HepG2 (cell line): Measurements from ENCODE around the gene CLEC3B. TPM values are rescaled to one million over a fixed set of nuclear protein-coding genes. Genes with fewer than 3 reads are reported as not detected.

Experiments used
- ATAC-seq: fragments of 200-7000 bp; cut with Tn5 transposase; 3 replicates; pipeline ENCODE4 v1.9.1; 2020; ENCODE audit warnings: mild to moderate bottlenecking, moderate library complexity
- Bru-seq: library from RNA; stranded (reverse); fragments of 400-500 nt; gene quantifications from one replicate; lab custom pipeline; 2021; lab: Mats Ljungman, UMichigan
- BruChase-seq, 2 experiments: library from RNA; stranded (reverse); fragments of 400-500 nt; gene quantifications; one replicate each; lab custom pipeline; 2021; lab: Mats Ljungman, UMichigan
- BruUV-seq: library from RNA; stranded (reverse); fragments of 400-500 nt; replicated peaks from 2 replicates; lab custom pipeline; 2021; lab: Mats Ljungman, UMichigan
- CTCF ChIA-PET: fragments of 300-600 bp; formaldehyde crosslinking; extraction: SDS; loops from one replicate; lab custom pipeline; 2021; ENCODE audit warnings: low total read pairs, inconsistent platforms, low intra/inter-chr PET ratio; lab: Yijun Ruan, JAX
- POLR2A ChIA-PET: fragments of 350-600 bp; sonication (Branson Sonifier 250); formaldehyde crosslinking; loops from one replicate; lab custom pipeline; 2020; ENCODE audit warnings: antibody characterized with exemption, inconsistent platforms; lab: Yijun Ruan, JAX
- DNase-seq: peaks from one replicate; pipeline ENCODE4 v3.0.0-alpha.2; 2015; ENCODE audit warnings: low spot score
- FAIRE-seq: peaks from 3 replicates; lab custom pipeline; 2011; peaks lifted over from hg19 to GRCh38; lab: Jason Lieb, UNC
- H2AFZ ChIP-seq: one replicate; pipeline ENCODE4 v1.6.1; 2011; ENCODE audit warnings: low read length, inconsistent platforms
- H3K27ac ChIP-seq: fragments of 300-600 bp; 3 replicates; pipeline ENCODE4 v1.8.0; 2011; ENCODE audit warnings: mixed run types, mild to moderate bottlenecking, mixed read lengths, low read length, inconsistent platforms; ENCODE audit not compliant: insufficient read depth; ENCODE audit errors: extremely low read length
- H3K27me3 ChIP-seq, 2 experiments: fragments of 200-600 bp in 1 of 2; 2 replicates in 1 of 2; 3 replicates in 1 of 2; pipeline versions ENCODE4 v1.6.0 to v1.8.0; 2011; ENCODE audit warnings: low read length in 2 of 2, mild to moderate bottlenecking in 2 of 2, moderate library complexity in 2 of 2, inconsistent platforms in 1 of 2; ENCODE audit not compliant: insufficient read depth in 2 of 2, control insufficient read depth in 1 of 2
- H3K36me3 ChIP-seq, 2 experiments: fragments of 200-600 bp in 1 of 2; replicated peaks in 1 of 2; 2 replicates in 1 of 2; 3 replicates in 1 of 2; pipeline versions ENCODE4 v1.5.1 to v1.8.0; 2011; ENCODE audit warnings: low read length in 2 of 2, inconsistent platforms in 1 of 2; ENCODE audit not compliant: insufficient read depth in 2 of 2, control insufficient read depth in 1 of 2
- H3K4me1 ChIP-seq: 2 replicates; pipeline ENCODE4 v1.5.1; 2012; ENCODE audit warnings: low read length, inconsistent platforms; ENCODE audit not compliant: insufficient read depth
- H3K4me2 ChIP-seq: 2 replicates; pipeline ENCODE4 v1.6.0; 2011; ENCODE audit warnings: low read depth, low read length, inconsistent platforms
- H3K4me3 ChIP-seq, 3 experiments: fragments of 200-600 bp in 1 of 3; sonication (generic), shearing (Covaris generic) in 1 of 3; replicated peaks in 1 of 3; 2 replicates each; pipeline ENCODE4 v1.5.1; 2011 to 2016; ENCODE audit warnings: low read length in 3 of 3, inconsistent platforms in 2 of 3, low read depth in 2 of 3, mild to moderate bottlenecking in 2 of 3, control low read depth in 1 of 3, mixed read lengths in 1 of 3; ENCODE audit not compliant: insufficient read depth in 1 of 3
- H3K79me2 ChIP-seq: one replicate; pipeline ENCODE4 v1.6.1; 2011; ENCODE audit warnings: low read length, inconsistent platforms; ENCODE audit not compliant: insufficient read depth
- H3K9ac ChIP-seq: 2 replicates; pipeline ENCODE4 v1.6.0; 2011; ENCODE audit warnings: mild to moderate bottlenecking, low read depth, low read length, inconsistent platforms; ENCODE audit not compliant: insufficient read depth
- H3K9me3 ChIP-seq: 2 replicates; pipeline ENCODE4 v1.5.1; 2012; ENCODE audit warnings: mild to moderate bottlenecking, low read length
- H4K20me1 ChIP-seq: 2 replicates; pipeline ENCODE4 v1.6.0; 2011; ENCODE audit warnings: inconsistent platforms, mild to moderate bottlenecking, low read length, moderate library complexity; ENCODE audit not compliant: insufficient read depth
- CHD2 ChIP-seq: IDR thresholded peaks from 2 replicates; pipeline ENCODE4 v1.6.1; 2011; ENCODE audit warnings: low read depth, low read length, improper control_type of control experiment
- KDM4B ChIP-seq: sonication (generic); formaldehyde crosslinking; IDR thresholded peaks from 2 replicates; pipeline ENCODE4 v1.4.0; 2020; ENCODE audit warnings: missing genetic modification reagents
- PITX1 ChIP-seq: sonication (generic); formaldehyde crosslinking; IDR thresholded peaks from 2 replicates; pipeline ENCODE4 v1.5.1; 2020; ENCODE audit warnings: mild to moderate bottlenecking, missing genetic modification reagents
- ZNF230 ChIP-seq: sonication (generic); formaldehyde crosslinking; IDR thresholded peaks from 2 replicates; pipeline ENCODE4 v1.4.0; 2020; ENCODE audit warnings: mild to moderate bottlenecking, missing genetic modification reagents
- WGBS: methylation state at CpG from one replicate; pipeline ENCODE4 v1.1.6; 2017; ENCODE audit warnings: low lambda C conversion rate; 5-methylcytosine and 5-hydroxymethylcytosine counted together
- in situ Hi-C: cut with HindIII; loops from 2 replicates; pipeline ENCODE4 v1.10.0; 2017; ENCODE audit warnings: low pct_unique_long_range_greater_than_20kb; ENCODE audit not compliant: extremely low pct_ligation_motif_present
- intact Hi-C: fragments of 100-400 bp; cut with micrococcal nuclease; formaldehyde crosslinking; loops from one replicate; pipeline ENCODE4 v1.10.0; 2022; ENCODE audit not compliant: unreplicated experiment
- long read RNA-seq, 2 experiments: library from RNA in 1 of 2; library from polyadenylated mRNA in 1 of 2; stranded (forward) in 1 of 2; unstranded in 1 of 2; transcript quantifications; one replicate each; pipeline ENCODE4 v2.0.0, GENCODE V29; 2019 to 2022
- polyA minus RNA-seq, 3 experiments: library from RNA; depleted of rRNA, polyadenylated mRNA; stranded (reverse); fragments of >200 nt; gene quantifications; 2 replicates each; pipeline ENCODE4 v1.2.3, GENCODE V29; 2011; ENCODE audit warnings: low replicate concordance in 1 of 3
- polyA plus RNA-seq, 8 experiments: library from polyadenylated mRNA; depleted of rRNA in 3 of 8; stranded (reverse) in 7 of 8; unstranded in 1 of 8; fragments of >200 nt; fragmentation: Illumina TruSeq in 4 of 8; extraction: Trizol in 4 of 8; gene quantifications; 2 replicates each; pipeline versions ENCODE4 v1.2.1 to v1.2.3, GENCODE V29; 2011 to 2016; ENCODE audit warnings: low read depth in 4 of 8, missing spikeins in 1 of 8, mixed read lengths in 1 of 8; ENCODE audit not compliant: insufficient read depth in 1 of 8
- total RNA-seq, 5 experiments: library from RNA; depleted of rRNA; stranded (reverse); fragments of >200 nt; fragmentation: Illumina TruSeq; extraction: Trizol; gene quantifications; 2 replicates each; pipeline ENCODE4 v1.2.3, GENCODE V29; 2016; ENCODE audit warnings: low read depth in 1 of 5
- TF ChIP-seq, protein P1 (sequence below): fragments of 450-650 bp; IDR thresholded peaks from 2 replicates; pipeline ENCODE4 v1.6.1; 2016
- TF ChIP-seq, protein P2 (sequence below): sonication (generic); formaldehyde crosslinking; IDR thresholded peaks from 2 replicates; pipeline ENCODE4 v1.9.0; 2021; ENCODE audit warnings: missing genetic modification reagents, borderline replicate concordance

Gene CLEC3B, protein sequence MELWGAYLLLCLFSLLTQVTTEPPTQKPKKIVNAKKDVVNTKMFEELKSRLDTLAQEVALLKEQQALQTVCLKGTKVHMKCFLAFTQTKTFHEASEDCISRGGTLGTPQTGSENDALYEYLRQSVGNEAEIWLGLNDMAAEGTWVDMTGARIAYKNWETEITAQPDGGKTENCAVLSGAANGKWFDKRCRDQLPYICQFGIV
- total RNA-seq (2016; rRNA removed; fragmentation: Illumina TruSeq; extraction: Trizol) (not detected in 2 replicates), polyA plus RNA-seq (2011; rRNA removed) (0.07 and 0.10 TPM in 2 replicates), polyA minus RNA-seq (2011; rRNA and poly(A)+ RNA removed; ENCODE audit: low replicate concordance) (0.37 TPM in 1 of 2 replicates, not detected in the other), Bru-seq, nascent RNA (percentile 35 among the genes with signal in this experiment), BruChase-seq, experiment 1, labeled RNA remaining after a 6-hour chase (percentile 37 among the genes with signal in this experiment), BruChase-seq, experiment 2, labeled RNA remaining after a 2-hour chase (percentile 52 among the genes with signal in this experiment)
- total RNA-seq (2016; cell fraction: cytosol; rRNA removed; fragmentation: Illumina TruSeq; extraction: Trizol; ENCODE audit: low read depth), result not detected in 2 replicates
- not detected in 2 replicates for total RNA-seq (2016; cell fraction: insoluble cytoplasmic fraction; rRNA removed; fragmentation: Illumina TruSeq; extraction: Trizol)
- total RNA-seq (2016; cell fraction: membrane; rRNA removed; fragmentation: Illumina TruSeq; extraction: Trizol), result not detected in 2 replicates
- not detected in 2 replicates for total RNA-seq (2016; cell fraction: nucleus; rRNA removed; fragmentation: Illumina TruSeq; extraction: Trizol)
- not detected in 2 replicates for polyA plus RNA-seq (2011; cell fraction: cytosol; rRNA removed)
- polyA plus RNA-seq (2011; cell fraction: nucleus; rRNA removed), result 0.39 and 0.47 TPM in 2 replicates
- polyA plus RNA-seq (2012), result 0.24 TPM in 1 of 2 replicates, not detected in the other
- polyA plus RNA-seq (2016; cell fraction: cytosol; fragmentation: Illumina TruSeq; extraction: Trizol; ENCODE audit: low read depth), result not detected in 2 replicates
- not detected in 2 replicates for polyA plus RNA-seq (2016; cell fraction: insoluble cytoplasmic fraction; fragmentation: Illumina TruSeq; extraction: Trizol; ENCODE audit: low read depth)
- polyA plus RNA-seq (2016; cell fraction: membrane; fragmentation: Illumina TruSeq; extraction: Trizol; ENCODE audit: low read depth), result not detected in 2 replicates
- polyA plus RNA-seq (2016; cell fraction: nucleus; fragmentation: Illumina TruSeq; extraction: Trizol; ENCODE audit: insufficient read depth, low read depth), result 0.77 TPM in 1 of 2 replicates, not detected in the other
- polyA minus RNA-seq (2011; cell fraction: cytosol; rRNA and poly(A)+ RNA removed), result not detected in 2 replicates
- 0.77 TPM in 1 of 2 replicates, not detected in the other for polyA minus RNA-seq (2011; cell fraction: nucleus; rRNA and poly(A)+ RNA removed)
- long read RNA-seq, experiment 1, result 0 reads
- long read RNA-seq, experiment 2, partial matches to known transcripts, result 0 of 1 reads
- long read RNA-seq, experiment 2, other reads (novel, unspliced or antisense), result 1 of 1 reads

DNA sequence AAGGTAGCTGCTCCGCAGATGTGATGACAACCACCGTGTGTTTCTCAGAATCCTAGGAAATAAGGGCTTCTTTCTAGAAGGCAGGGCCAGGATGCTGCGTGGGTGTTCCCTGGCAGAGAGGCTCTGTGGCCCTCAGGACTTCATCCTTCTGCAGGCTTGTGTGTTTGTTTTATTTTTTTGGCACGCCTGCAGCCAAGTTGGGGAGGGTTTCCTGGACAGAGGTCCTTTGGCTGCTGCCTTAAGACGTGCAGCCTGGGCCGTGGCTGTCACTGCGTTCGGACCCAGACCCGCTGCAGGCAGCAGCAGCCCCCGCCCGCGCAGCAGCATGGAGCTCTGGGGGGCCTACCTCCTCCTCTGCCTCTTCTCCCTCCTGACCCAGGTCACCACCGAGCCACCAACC, at the start of gene CLEC3B:
CLEC3B (plus strand) TSS at position 266 of the 400 bp plus-strand sequence; CDS start at position 326, 60 bp downstream.
- no peak for TF ChIP-seq CHD2
- TF ChIP-seq, protein P1, sequence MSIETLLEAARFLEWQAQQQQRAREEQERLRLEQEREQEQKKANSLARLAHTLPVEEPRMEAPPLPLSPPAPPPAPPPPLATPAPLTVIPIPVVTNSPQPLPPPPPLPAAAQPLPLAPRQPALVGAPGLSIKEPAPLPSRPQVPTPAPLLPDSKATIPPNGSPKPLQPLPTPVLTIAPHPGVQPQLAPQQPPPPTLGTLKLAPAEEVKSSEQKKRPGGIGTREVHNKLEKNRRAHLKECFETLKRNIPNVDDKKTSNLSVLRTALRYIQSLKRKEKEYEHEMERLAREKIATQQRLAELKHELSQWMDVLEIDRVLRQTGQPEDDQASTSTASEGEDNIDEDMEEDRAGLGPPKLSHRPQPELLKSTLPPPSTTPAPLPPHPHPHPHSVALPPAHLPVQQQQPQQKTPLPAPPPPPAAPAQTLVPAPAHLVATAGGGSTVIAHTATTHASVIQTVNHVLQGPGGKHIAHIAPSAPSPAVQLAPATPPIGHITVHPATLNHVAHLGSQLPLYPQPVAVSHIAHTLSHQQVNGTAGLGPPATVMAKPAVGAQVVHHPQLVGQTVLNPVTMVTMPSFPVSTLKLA, result no peak
- TF ChIP-seq, protein P2, sequence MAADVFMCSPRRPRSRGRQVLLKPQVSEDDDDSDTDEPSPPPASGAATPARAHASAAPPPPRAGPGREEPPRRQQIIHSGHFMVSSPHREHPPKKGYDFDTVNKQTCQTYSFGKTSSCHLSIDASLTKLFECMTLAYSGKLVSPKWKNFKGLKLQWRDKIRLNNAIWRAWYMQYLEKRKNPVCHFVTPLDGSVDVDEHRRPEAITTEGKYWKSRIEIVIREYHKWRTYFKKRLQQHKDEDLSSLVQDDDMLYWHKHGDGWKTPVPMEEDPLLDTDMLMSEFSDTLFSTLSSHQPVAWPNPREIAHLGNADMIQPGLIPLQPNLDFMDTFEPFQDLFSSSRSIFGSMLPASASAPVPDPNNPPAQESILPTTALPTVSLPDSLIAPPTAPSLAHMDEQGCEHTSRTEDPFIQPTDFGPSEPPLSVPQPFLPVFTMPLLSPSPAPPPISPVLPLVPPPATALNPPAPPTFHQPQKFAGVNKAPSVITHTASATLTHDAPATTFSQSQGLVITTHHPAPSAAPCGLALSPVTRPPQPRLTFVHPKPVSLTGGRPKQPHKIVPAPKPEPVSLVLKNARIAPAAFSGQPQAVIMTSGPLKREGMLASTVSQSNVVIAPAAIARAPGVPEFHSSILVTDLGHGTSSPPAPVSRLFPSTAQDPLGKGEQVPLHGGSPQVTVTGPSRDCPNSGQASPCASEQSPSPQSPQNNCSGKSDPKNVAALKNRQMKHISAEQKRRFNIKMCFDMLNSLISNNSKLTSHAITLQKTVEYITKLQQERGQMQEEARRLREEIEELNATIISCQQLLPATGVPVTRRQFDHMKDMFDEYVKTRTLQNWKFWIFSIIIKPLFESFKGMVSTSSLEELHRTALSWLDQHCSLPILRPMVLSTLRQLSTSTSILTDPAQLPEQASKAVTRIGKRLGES (CRISPR knock-in tag), result no peak
- TF ChIP-seq PITX1 (CRISPR knock-in tag), result no peak
- TF ChIP-seq ZNF230 (CRISPR knock-in tag), result no peak
- TF ChIP-seq KDM4B, result no peak
- intact Hi-C loops (no loop called here), in situ Hi-C loops (loop anchor here (25.0 kb wide), 1 partner anchor 461 kb away; no protein-coding TSS in a partner anchor)
- Histone ChIP-seq H3K9me3 (no peaks in the 10 kb centered on the region), H3K27ac (no peak within 1 kb of the TSS), H3K4me3 (no peak within 1 kb of the TSS), H3K9ac (no peak within 1 kb of the TSS), H3K4me1 (no peaks in the 10 kb centered on the region), H3K79me2 (no peaks in the 10 kb centered on the region), H4K20me1 (no peaks in the 10 kb centered on the region), H3K27me3 (0 out of 5 replicates have a peak, but pooled peaks cover 0 to 4% of the 10 kb centered on the region in 2 experiments), H3K4me2 (no peak within 1 kb of the TSS), H2AFZ (no peak within 1 kb of the TSS), H3K36me3 (no peaks in the 10 kb centered on the region)
- ChIA-PET CTCF (no interaction called here), POLR2A (no interaction called here)
- BruUV-seq, result no TSS peak
- no peak for ATAC-seq
- no peak for FAIRE-seq
- WGBS, result 62% methylated on average over 4 of the region's 13 CpGs
- no peak for DNase-seq
